ENCODE data around the gene LIPE.

DNA sequence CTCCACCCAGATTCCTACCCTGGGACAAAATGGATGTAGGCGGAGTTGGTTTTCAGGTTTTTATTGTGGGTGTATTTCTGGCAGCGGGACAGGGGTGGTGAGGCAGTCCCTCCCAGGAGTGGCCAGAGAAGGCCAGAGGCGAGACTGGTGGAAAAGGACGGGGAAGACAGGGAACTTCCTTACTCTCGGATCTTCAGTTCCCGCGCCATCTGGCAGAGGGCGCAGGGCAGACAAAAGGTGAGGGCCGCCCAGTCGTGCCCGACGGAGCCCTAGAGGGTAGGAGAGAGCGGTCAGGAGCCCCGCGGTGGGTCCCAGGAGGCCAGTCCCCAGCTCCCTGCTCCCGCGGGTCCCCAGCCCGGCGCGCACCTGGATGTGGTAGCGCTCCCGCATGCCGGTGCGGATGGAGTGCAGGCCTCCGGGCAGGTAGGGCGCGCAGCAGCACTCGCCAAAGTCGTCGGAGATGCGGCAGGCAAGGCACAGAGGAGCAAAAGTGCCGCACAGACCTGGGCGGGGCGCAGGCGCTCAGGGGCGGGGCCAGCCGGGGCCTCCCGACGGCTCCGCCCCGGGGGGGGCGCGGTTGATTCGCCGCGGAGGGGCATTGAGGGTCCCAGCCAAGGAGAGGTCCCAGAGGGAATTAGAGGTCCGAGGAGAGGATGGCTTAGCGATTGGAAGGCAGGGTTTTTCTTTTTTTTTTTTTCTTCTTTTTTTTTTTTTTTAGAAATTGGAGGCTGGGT, 40.0 kb downstream of the LIPE start:
- TF ChIP-seq, protein P1, sequence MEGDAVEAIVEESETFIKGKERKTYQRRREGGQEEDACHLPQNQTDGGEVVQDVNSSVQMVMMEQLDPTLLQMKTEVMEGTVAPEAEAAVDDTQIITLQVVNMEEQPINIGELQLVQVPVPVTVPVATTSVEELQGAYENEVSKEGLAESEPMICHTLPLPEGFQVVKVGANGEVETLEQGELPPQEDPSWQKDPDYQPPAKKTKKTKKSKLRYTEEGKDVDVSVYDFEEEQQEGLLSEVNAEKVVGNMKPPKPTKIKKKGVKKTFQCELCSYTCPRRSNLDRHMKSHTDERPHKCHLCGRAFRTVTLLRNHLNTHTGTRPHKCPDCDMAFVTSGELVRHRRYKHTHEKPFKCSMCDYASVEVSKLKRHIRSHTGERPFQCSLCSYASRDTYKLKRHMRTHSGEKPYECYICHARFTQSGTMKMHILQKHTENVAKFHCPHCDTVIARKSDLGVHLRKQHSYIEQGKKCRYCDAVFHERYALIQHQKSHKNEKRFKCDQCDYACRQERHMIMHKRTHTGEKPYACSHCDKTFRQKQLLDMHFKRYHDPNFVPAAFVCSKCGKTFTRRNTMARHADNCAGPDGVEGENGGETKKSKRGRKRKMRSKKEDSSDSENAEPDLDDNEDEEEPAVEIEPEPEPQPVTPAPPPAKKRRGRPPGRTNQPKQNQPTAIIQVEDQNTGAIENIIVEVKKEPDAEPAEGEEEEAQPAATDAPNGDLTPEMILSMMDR (IDR thresholded peaks at IDR 0.05), result peak in 3 of 4 experiments; percentile 24 to 35 (median 29)
- TF ChIP-seq POLR2A (IDR thresholded peaks at IDR 0.05) (no peak), POLR2AphosphoS5 (IDR thresholded peaks at IDR 0.05) (no peak)
